Lower lobe of right lung (tissue), 2 donors: Measurements from ENCODE around the gene TPSG1. TPM values are rescaled to one million over a fixed set of nuclear protein-coding genes. Genes with fewer than 3 reads are reported as not detected.

ENCODE experiments used
- ATAC-seq, 2 donors: fragments of 200-7000 bp; cut with Tn5 transposase; one replicate each; pipeline ENCODE4 v1.9.1; 2020 to 2022; ENCODE audit warnings: mild to moderate bottlenecking in 2 of 2, moderate library complexity in 2 of 2
- DNase-seq: peaks from one replicate; pipeline ENCODE4 v3.0.0-alpha.2; 2020
- H3K27ac ChIP-seq: fragments of 200-600 bp; one replicate; pipeline ENCODE4 v1.8.0; 2022
- H3K27me3 ChIP-seq: fragments of 200-600 bp; one replicate; pipeline ENCODE4 v1.8.0; 2022; ENCODE audit warnings: low read depth
- H3K36me3 ChIP-seq: fragments of 200-600 bp; one replicate; pipeline ENCODE4 v1.8.0; 2022; ENCODE audit warnings: mild to moderate bottlenecking
- H3K4me1 ChIP-seq: fragments of 200-600 bp; one replicate; pipeline ENCODE4 v1.8.0; 2022
- H3K4me3 ChIP-seq: fragments of 200-600 bp; one replicate; pipeline ENCODE4 v1.8.0; 2022; ENCODE audit warnings: mild to moderate bottlenecking
- H3K9me3 ChIP-seq: fragments of 200-600 bp; one replicate; pipeline ENCODE4 v1.8.0; 2022
- CTCF ChIP-seq: fragments of 200-600 bp; IDR thresholded peaks from one replicate; pipeline ENCODE4 v1.8.0; 2022; ENCODE audit warnings: antibody characterized with exemption, mild to moderate bottlenecking
- intact Hi-C: fragments of 100-400 bp; cut with DNase I; formaldehyde crosslinking; loops from one replicate; pipeline ENCODE4 v1.11.0; 2022
- total RNA-seq: library from RNA; stranded (reverse); fragmentation: NEBNext Ultra II Directional; extraction: Animal tissue kit (Norgen Biotek cat#: 25700); gene quantifications from one replicate; pipeline ENCODE4 v1.2.1, GENCODE V29; 2021
- donor health status: DM: no; HTN: yes; CAD: no; lungs with severe emphysema.

Gene TPSG1
- total RNA-seq, 1 donor from 2014 or later, result 2.9 TPM

- H3K27ac ChIP-seq, result no peak overlapping the region
- H3K9me3 ChIP-seq, result no peaks in the 10 kb centered on the region
- intact Hi-C loops, result no loop called here
- DNase-seq (no peak), ATAC-seq (no peak)
- no peak for TF ChIP-seq CTCF
- no peaks in the 10 kb centered on the region for H3K36me3 ChIP-seq
- no peak overlapping the region for H3K4me3 ChIP-seq
- no peaks in the 10 kb centered on the region for H3K27me3 ChIP-seq
- no peaks in the 10 kb centered on the region for H3K4me1 ChIP-seq
Observed at GRCh38 chr16:1196494-1196893, 28.6 kb downstream of the TPSG1 start.

GRCh38 chr16:1195393-1195666 is 29.7 kb downstream of the TPSG1 start:
- H3K9me3 ChIP-seq, result no peaks in the 10 kb centered on the region
- intact Hi-C loops, result no loop called here
- no peaks in the 10 kb centered on the region for H3K36me3 ChIP-seq
- no peak overlapping the region for H3K4me3 ChIP-seq
- no peak for ATAC-seq
- TF ChIP-seq CTCF, result no peak
- H3K27ac ChIP-seq, result no peak overlapping the region
- no peak for DNase-seq
- no peaks in the 10 kb centered on the region for H3K4me1 ChIP-seq
- H3K27me3 ChIP-seq, result no peaks in the 10 kb centered on the region

GRCh38 chr16:1194665-1195392 is 30.2 kb downstream of the TPSG1 start:
- Histone ChIP-seq H3K4me1 (no peaks in the 10 kb centered on the region), H3K27me3 (no peaks in the 10 kb centered on the region), H3K36me3 (no peaks in the 10 kb centered on the region), H3K27ac (no peak overlapping the region), H3K9me3 (no peaks in the 10 kb centered on the region), H3K4me3 (no peak overlapping the region)
- intact Hi-C loops, result no loop called here
- DNase-seq (no peak), ATAC-seq (peak in 1 of 2 donors; percentile 23)
- peak; percentile 70 for TF ChIP-seq CTCF

- ATAC-seq (no peak), DNase-seq (no peak)
- no peaks in the 10 kb centered on the region for H3K36me3 ChIP-seq
- H3K9me3 ChIP-seq, result no peaks in the 10 kb centered on the region
- H3K4me3 ChIP-seq, result no peak overlapping the region
- no peak for TF ChIP-seq CTCF
- no peaks in the 10 kb centered on the region for H3K4me1 ChIP-seq
- H3K27ac ChIP-seq, result no peak overlapping the region
- H3K27me3 ChIP-seq, result no peaks in the 10 kb centered on the region
- intact Hi-C loops, result no loop called here
Observed at GRCh38 chr16:1193825-1194581, 31.1 kb downstream of the TPSG1 start.

GRCh38 chr16:1193143-1193824 is 31.8 kb downstream of the TPSG1 start:
- Histone ChIP-seq H3K4me3 (no peak overlapping the region), H3K9me3 (no peaks in the 10 kb centered on the region), H3K27ac (no peak overlapping the region), H3K36me3 (no peaks in the 10 kb centered on the region), H3K27me3 (peaks cover 3% of the 10 kb centered on the region), H3K4me1 (no peaks in the 10 kb centered on the region)
- no peak for TF ChIP-seq CTCF
- ATAC-seq, result no peak
- intact Hi-C loops, result no loop called here
- no peak for DNase-seq
